A549 (cell line): Measurements from ENCODE around the gene AADACL4. TPM values are rescaled to one million over a fixed set of nuclear protein-coding genes. Genes with fewer than 3 reads are reported as not detected.

Experiments used
- ATAC-seq, 2 experiments: fragments of 200-7000 bp in 1 of 2; fragments of >200 bp in 1 of 2; cut with Nextera tagmentation in 1 of 2; cut with Tn5 transposase in 1 of 2; 3 replicates each; pipeline versions ENCODE4 v1.8.0 to v1.9.1; 2018 to 2020; ENCODE audit warnings: mild to moderate bottlenecking in 1 of 2, moderate library complexity in 1 of 2
- CTCF ChIA-PET: fragments of 300-600 bp; sonication (Branson Sonifier 250); formaldehyde crosslinking; extraction: SDS; loops from one replicate; lab custom pipeline; 2021; ENCODE audit warnings: antibody characterized with exemption, inconsistent platforms; lab: Yijun Ruan, JAX
- POLR2A ChIA-PET: fragments of 350-600 bp; formaldehyde crosslinking; extraction: SDS; loops from one replicate; lab custom pipeline; 2021; ENCODE audit warnings: antibody characterized with exemption, inconsistent platforms; lab: Yijun Ruan, JAX
- DNase-seq, 2 experiments: peaks; one replicate each; pipeline versions ENCODE4 v3.0.0 to v3.0.0-alpha.2; 2011 to 2016; ENCODE audit warnings: low read depth in 1 of 2, low spot score in 1 of 2
- FAIRE-seq: peaks from 2 replicates; lab custom pipeline; 2011; peaks lifted over from hg19 to GRCh38; lab: Jason Lieb, UNC
- H3K27ac ChIP-seq, 2 experiments: fragments of >200 bp; sonication (Bioruptor Twin); formaldehyde crosslinking; 3 replicates each; pipeline ENCODE4 v1.5.1; 2016 to 2017
- H3K4me1 ChIP-seq: fragments of >200 bp; sonication (Bioruptor Twin); formaldehyde crosslinking; 3 replicates; pipeline ENCODE4 v1.6.1; 2016
- H3K4me2 ChIP-seq: fragments of >200 bp; sonication (Bioruptor Twin); formaldehyde crosslinking; 3 replicates; pipeline ENCODE4 v1.6.1; 2016
- H3K4me3 ChIP-seq: fragments of >200 bp; sonication (Bioruptor Twin); formaldehyde crosslinking; 3 replicates; pipeline ENCODE4 v1.5.1; 2016
- H3K9me3 ChIP-seq: fragments of >200 bp; sonication (Bioruptor Twin); formaldehyde crosslinking; 3 replicates; pipeline ENCODE4 v1.6.1; 2016
- CBX8 ChIP-seq: fragments of 200-600 bp; sonication (generic); IDR thresholded peaks from 2 replicates; pipeline ENCODE4 v1.6.1; 2016
- CEBPB ChIP-seq, 2 experiments: fragments of >200 bp in 1 of 2; sonication (Bioruptor Twin) in 1 of 2; formaldehyde crosslinking in 1 of 2; IDR thresholded peaks; 2 replicates each; pipeline ENCODE4 v1.6.1; 2012 to 2016
- CHD4 ChIP-seq: fragments of 200-600 bp; sonication (generic); IDR thresholded peaks from 2 replicates; pipeline ENCODE4 v1.6.1; 2016; ENCODE audit warnings: antibody characterized with exemption, mild to moderate bottlenecking, borderline replicate concordance
- EHMT2 ChIP-seq: fragments of 200-600 bp; sonication (generic); IDR thresholded peaks from 2 replicates; pipeline ENCODE4 v1.6.1; 2016; ENCODE audit warnings: antibody characterized with exemption, low read depth, mild to moderate bottlenecking, moderate library complexity
- EP300 ChIP-seq, 2 experiments: fragments of >200 bp; sonication (Bioruptor Twin); formaldehyde crosslinking; IDR thresholded peaks; 2 replicates in 1 of 2; 3 replicates in 1 of 2; pipeline ENCODE4 v1.6.1; 2016 to 2017
- FOSB ChIP-seq: fragments of 250-450 bp; sonication (Bioruptor Pico); IDR thresholded peaks from 2 replicates; pipeline ENCODE4 v1.5.0; 2020; ENCODE audit warnings: mild to moderate bottlenecking, moderate library complexity
- FOXS1 ChIP-seq: fragments of 250-450 bp; sonication (Bioruptor Pico); IDR thresholded peaks from 2 replicates; pipeline ENCODE4 v1.5.0; 2020; ENCODE audit warnings: mild to moderate bottlenecking, moderate library complexity
- GATA3 ChIP-seq: IDR thresholded peaks from 2 replicates; pipeline ENCODE4 v1.6.1; 2012; ENCODE audit warnings: borderline replicate concordance
- HEYL ChIP-seq: fragments of 250-450 bp; sonication (Bioruptor Pico); IDR thresholded peaks from 2 replicates; pipeline ENCODE4 v1.8.0; 2021; ENCODE audit warnings: mild to moderate bottlenecking, moderate library complexity
- HOXA7 ChIP-seq: fragments of 250-450 bp; sonication (Bioruptor Pico); IDR thresholded peaks from 2 replicates; pipeline ENCODE4 v1.5.0; 2020; ENCODE audit warnings: mild to moderate bottlenecking, moderate library complexity
- JUN ChIP-seq, 2 experiments: fragments of >200 bp; sonication (Bioruptor Twin); formaldehyde crosslinking; IDR thresholded peaks; 2 replicates in 1 of 2; 3 replicates in 1 of 2; pipeline ENCODE4 v1.6.1; 2016 to 2017
- JUNB ChIP-seq: fragments of >200 bp; sonication (Bioruptor Twin); formaldehyde crosslinking; IDR thresholded peaks from 2 replicates; pipeline ENCODE4 v1.6.1; 2016
- KDM1A ChIP-seq: fragments of 200-600 bp; sonication (generic); IDR thresholded peaks from 2 replicates; pipeline ENCODE4 v1.6.1; 2016; ENCODE audit warnings: low read depth, mild to moderate bottlenecking
- MYC ChIP-seq: IDR thresholded peaks from 2 replicates; pipeline ENCODE4 v1.6.1; 2012; ENCODE audit warnings: mild to moderate bottlenecking, inconsistent platforms, low read length, improper control_type of control experiment, borderline replicate concordance
- NPAS2 ChIP-seq: fragments of 250-450 bp; sonication (Bioruptor Pico); IDR thresholded peaks from 2 replicates; pipeline ENCODE4 v1.8.0; 2022; ENCODE audit warnings: mild to moderate bottlenecking, moderate library complexity, borderline replicate concordance
- PHF8 ChIP-seq: fragments of 200-600 bp; sonication (generic); IDR thresholded peaks from 2 replicates; pipeline ENCODE4 v1.6.1; 2016; ENCODE audit warnings: low read depth, mild to moderate bottlenecking, antibody characterized with exemption, moderate library complexity, borderline replicate concordance
- POLR2A ChIP-seq: IDR thresholded peaks from 2 replicates; pipeline ENCODE4 v1.6.1; 2012; ENCODE audit warnings: mild to moderate bottlenecking, low read length
- POLR2AphosphoS2 ChIP-seq: conservative IDR thresholded peaks from 2 replicates; pipeline ENCODE4 v1.6.1; 2012; ENCODE audit warnings: low read length, improper control_type of control experiment, inconsistent platforms
- RAD21 ChIP-seq, 2 experiments: fragments of >200 bp in 1 of 2; sonication (Bioruptor Twin) in 1 of 2; formaldehyde crosslinking in 1 of 2; IDR thresholded peaks in 1 of 2; conservative IDR thresholded peaks in 1 of 2; 2 replicates in 1 of 2; 3 replicates in 1 of 2; pipeline ENCODE4 v1.6.1; 2012 to 2018; ENCODE audit warnings: inconsistent platforms in 1 of 2
- RCOR1 ChIP-seq: fragments of 150-350 bp; IDR thresholded peaks from 2 replicates; pipeline ENCODE4 v1.6.1; 2014; ENCODE audit warnings: antibody characterized with exemption, low read length, low read depth
- SMC3 ChIP-seq: fragments of >200 bp; sonication (Bioruptor Twin); formaldehyde crosslinking; IDR thresholded peaks from 3 replicates; pipeline ENCODE4 v1.6.1; 2018; ENCODE audit warnings: inconsistent platforms
- SREBF2 ChIP-seq: fragments of 450-650 bp; IDR thresholded peaks from 2 replicates; pipeline ENCODE4 v1.6.1; 2014; ENCODE audit warnings: mild to moderate bottlenecking, moderate library complexity
- TP53 ChIP-seq: fragments of 250-450 bp; sonication (Bioruptor Pico); IDR thresholded peaks from 2 replicates; pipeline ENCODE4 v1.5.0; 2021; ENCODE audit warnings: mild to moderate bottlenecking, moderate library complexity
- ZNF302 ChIP-seq: fragments of 250-450 bp; sonication (Bioruptor Pico); IDR thresholded peaks from 2 replicates; pipeline ENCODE4 v1.9.0; 2021; ENCODE audit warnings: inconsistent platforms, mild to moderate bottlenecking, moderate library complexity
- ZSCAN20 ChIP-seq: fragments of 250-450 bp; sonication (Bioruptor Pico); IDR thresholded peaks from 2 replicates; pipeline ENCODE4 v1.8.0; 2022; ENCODE audit warnings: mild to moderate bottlenecking, moderate library complexity
- WGBS: methylation state at CpG from one replicate; pipeline ENCODE4 v1.1.6; 2017; ENCODE audit errors: missing lambda C conversion rate; 5-methylcytosine and 5-hydroxymethylcytosine counted together
- polyA plus RNA-seq, 4 experiments: library from polyadenylated mRNA; depleted of rRNA in 3 of 4; stranded (reverse); fragments of >200 nt; fragmentation: RNase III in 1 of 4; extraction: RNeasy Plus Mini Kit Qiagen cat#74134 plus additional on column Dnase treatment in 1 of 4; gene quantifications; 2 replicates in 3 of 4; 3 replicates in 1 of 4; pipeline ENCODE4 v1.2.3, GENCODE V29; 2011 to 2017
- TF ChIP-seq, protein P1 (sequence below): fragments of 250-450 bp; sonication (Bioruptor Pico); IDR thresholded peaks from 2 replicates; pipeline ENCODE4 v1.5.0; 2021; ENCODE audit warnings: mild to moderate bottlenecking, moderate library complexity, borderline replicate concordance
- TF ChIP-seq, protein P2 (sequence below): fragments of 200-600 bp; sonication (generic); IDR thresholded peaks from 2 replicates; pipeline ENCODE4 v1.6.1; 2016; ENCODE audit warnings: antibody characterized with exemption, mild to moderate bottlenecking, moderate library complexity
- TF ChIP-seq, protein P3 (sequence below): fragments of >200 bp; sonication (Bioruptor Twin); formaldehyde crosslinking; IDR thresholded peaks from 3 replicates; pipeline ENCODE4 v1.6.1; 2016
- TF ChIP-seq, protein P4 (sequence below): fragments of >200 bp; sonication (Bioruptor Twin); formaldehyde crosslinking; IDR thresholded peaks from 2 replicates; pipeline ENCODE4 v1.6.1; 2016

AADACL4 gene
- polyA plus RNA-seq, 2 of the 4 experiments (the other 2 are of a cell fraction) = not detected

DNA sequence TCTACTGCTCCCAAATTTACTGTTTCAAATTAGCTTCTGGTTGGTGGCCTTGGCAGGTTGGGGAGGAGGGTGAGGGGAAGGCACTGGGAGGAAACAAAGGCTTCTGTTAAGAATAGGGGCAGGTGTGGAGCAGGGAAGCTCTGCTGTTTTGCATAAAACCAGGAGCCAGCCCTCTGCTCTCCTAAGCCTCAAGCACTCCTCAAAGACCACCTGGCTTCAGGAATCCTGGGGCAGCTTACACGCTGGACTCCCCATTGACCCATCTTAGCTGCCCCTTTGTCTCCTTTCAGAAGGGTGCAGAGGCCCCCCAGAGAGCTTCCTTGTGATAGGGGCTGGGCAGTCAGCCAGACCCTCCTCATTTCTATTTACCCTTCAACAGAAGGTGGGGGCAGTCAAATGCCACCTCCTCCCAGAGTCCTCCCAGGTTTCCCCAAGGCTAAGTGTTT lies 14.4 kb upstream of the AADACL4 start:
- TF ChIP-seq CHD4 (no peak), CBX8 (no peak), EHMT2 (no peak), JUNB (no peak), EP300 (IDR thresholded peaks at IDR 0.05) (no peak), SMC3 (no peak), ZSCAN20 (CRISPR knock-in tag) (no peak), KDM1A (no peak), HEYL (CRISPR knock-in tag) (no peak), MYC (no peak), HOXA7 (no peak), POLR2AphosphoS2 (no peak), RCOR1 (no peak), RAD21 (conservative IDR thresholded peaks at IDR 0.05 in 1 of 2, IDR thresholded peaks at IDR 0.05 in 1 of 2) (no peak), TP53 (CRISPR knock-in tag) (no peak)
- TF ChIP-seq, protein P1, sequence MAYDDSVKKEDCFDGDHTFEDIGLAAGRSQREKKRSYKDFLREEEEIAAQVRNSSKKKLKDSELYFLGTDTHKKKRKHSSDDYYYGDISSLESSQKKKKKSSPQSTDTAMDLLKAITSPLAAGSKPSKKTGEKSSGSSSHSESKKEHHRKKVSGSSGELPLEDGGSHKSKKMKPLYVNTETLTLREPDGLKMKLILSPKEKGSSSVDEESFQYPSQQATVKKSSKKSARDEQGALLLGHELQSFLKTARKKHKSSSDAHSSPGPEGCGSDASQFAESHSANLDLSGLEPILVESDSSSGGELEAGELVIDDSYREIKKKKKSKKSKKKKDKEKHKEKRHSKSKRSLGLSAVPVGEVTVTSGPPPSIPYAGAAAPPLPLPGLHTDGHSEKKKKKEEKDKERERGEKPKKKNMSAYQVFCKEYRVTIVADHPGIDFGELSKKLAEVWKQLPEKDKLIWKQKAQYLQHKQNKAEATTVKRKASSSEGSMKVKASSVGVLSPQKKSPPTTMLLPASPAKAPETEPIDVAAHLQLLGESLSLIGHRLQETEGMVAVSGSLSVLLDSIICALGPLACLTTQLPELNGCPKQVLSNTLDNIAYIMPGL (CRISPR knock-in tag) = no peak
- CTCF ChIA-PET = interaction anchor here (0.9 to 1.5 kb wide), 4 partner anchors 9 to 504 kb away, joined by 3 to 6 read pairs (median 4); no protein-coding TSS in a partner anchor
- no peaks in the 10 kb centered on the region for H3K4me1 ChIP-seq
- no peak; a peak in 1 of 6 replicates for ATAC-seq
- POLR2A ChIA-PET = no interaction called here
- 86% methylated on average over 1 of the region's 1 CpG for WGBS
- FAIRE-seq = no peak
- H3K9me3 ChIP-seq = no peaks in the 10 kb centered on the region
- no peak overlapping the region for H3K4me3 ChIP-seq
- no peak for DNase-seq
- no peak overlapping the region for H3K4me2 ChIP-seq
- no peak overlapping the region for H3K27ac ChIP-seq

DNA sequence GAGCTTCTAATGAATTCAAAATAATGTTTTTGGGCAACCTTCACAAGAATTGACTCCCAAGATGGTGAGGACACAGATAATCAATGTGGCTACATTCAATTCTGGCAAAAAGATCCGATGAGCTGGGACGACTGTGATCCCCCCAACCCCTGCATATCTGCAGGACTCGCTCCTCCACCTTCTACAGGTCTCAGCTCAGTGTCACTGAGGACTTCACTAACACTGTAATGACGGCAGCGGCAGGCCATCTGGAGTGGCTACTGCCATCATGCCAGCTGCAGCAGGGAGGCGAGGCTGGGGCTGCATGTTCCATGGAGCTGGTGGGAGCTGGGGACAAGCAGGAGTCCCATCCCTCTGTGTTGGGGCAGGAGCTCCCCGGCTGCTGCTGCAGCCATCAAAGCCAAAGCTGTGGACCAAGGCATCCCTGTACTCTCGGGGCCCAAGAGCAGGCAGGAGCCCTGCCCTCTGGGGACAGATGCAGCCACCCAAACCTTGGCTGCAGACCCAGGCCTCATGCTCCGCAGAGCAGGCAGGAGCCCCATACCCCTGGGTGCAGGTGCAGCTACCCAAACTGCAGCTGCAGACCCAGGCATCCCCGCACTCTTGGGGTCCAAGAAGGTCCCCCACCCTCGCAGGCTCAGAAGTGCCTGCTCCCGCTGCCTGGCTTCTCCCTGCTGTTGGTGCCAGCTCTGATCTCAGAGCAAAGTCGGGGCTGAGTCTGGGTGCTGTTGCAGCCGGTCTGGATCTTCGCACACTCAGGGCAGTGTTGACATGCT lies 13.7 kb upstream of the AADACL4 start:
- H3K4me1 ChIP-seq = no peaks in the 10 kb centered on the region
- H3K9me3 ChIP-seq = no peaks in the 10 kb centered on the region
- ChIA-PET POLR2A (no interaction called here), CTCF (interaction anchor here (0.9 to 1.3 kb wide), 3 partner anchors 9 to 505 kb away, joined by 3 to 5 read pairs (median 3); no protein-coding TSS in a partner anchor)
- WGBS = 93% methylated on average over 8 of the region's 15 CpGs
- ATAC-seq = peak in 1 of 2 experiments; percentile 42; a peak in 3 of 6 replicates
- H3K27ac ChIP-seq = no peak overlapping the region
- FAIRE-seq = no peak
- DNase-seq = no peak
- H3K4me2 ChIP-seq = no peak overlapping the region
- H3K4me3 ChIP-seq = no peak overlapping the region
- TF ChIP-seq JUN (IDR thresholded peaks at IDR 0.05) (no peak), ZNF302 (no peak), POLR2AphosphoS2 (no peak), EP300 (IDR thresholded peaks at IDR 0.05) (no peak), FOXS1 (CRISPR knock-in tag) (no peak), NPAS2 (CRISPR knock-in tag) (no peak), CHD4 (no peak), PHF8 (no peak), GATA3 (no peak), SREBF2 (no peak), POLR2A (no peak), CEBPB (IDR thresholded peaks at IDR 0.05) (no peak), FOSB (CRISPR knock-in tag) (no peak)
- TF ChIP-seq, protein P2, sequence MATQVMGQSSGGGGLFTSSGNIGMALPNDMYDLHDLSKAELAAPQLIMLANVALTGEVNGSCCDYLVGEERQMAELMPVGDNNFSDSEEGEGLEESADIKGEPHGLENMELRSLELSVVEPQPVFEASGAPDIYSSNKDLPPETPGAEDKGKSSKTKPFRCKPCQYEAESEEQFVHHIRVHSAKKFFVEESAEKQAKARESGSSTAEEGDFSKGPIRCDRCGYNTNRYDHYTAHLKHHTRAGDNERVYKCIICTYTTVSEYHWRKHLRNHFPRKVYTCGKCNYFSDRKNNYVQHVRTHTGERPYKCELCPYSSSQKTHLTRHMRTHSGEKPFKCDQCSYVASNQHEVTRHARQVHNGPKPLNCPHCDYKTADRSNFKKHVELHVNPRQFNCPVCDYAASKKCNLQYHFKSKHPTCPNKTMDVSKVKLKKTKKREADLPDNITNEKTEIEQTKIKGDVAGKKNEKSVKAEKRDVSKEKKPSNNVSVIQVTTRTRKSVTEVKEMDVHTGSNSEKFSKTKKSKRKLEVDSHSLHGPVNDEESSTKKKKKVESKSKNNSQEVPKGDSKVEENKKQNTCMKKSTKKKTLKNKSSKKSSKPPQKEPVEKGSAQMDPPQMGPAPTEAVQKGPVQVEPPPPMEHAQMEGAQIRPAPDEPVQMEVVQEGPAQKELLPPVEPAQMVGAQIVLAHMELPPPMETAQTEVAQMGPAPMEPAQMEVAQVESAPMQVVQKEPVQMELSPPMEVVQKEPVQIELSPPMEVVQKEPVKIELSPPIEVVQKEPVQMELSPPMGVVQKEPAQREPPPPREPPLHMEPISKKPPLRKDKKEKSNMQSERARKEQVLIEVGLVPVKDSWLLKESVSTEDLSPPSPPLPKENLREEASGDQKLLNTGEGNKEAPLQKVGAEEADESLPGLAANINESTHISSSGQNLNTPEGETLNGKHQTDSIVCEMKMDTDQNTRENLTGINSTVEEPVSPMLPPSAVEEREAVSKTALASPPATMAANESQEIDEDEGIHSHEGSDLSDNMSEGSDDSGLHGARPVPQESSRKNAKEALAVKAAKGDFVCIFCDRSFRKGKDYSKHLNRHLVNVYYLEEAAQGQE = no peak
- TF ChIP-seq, protein P3, sequence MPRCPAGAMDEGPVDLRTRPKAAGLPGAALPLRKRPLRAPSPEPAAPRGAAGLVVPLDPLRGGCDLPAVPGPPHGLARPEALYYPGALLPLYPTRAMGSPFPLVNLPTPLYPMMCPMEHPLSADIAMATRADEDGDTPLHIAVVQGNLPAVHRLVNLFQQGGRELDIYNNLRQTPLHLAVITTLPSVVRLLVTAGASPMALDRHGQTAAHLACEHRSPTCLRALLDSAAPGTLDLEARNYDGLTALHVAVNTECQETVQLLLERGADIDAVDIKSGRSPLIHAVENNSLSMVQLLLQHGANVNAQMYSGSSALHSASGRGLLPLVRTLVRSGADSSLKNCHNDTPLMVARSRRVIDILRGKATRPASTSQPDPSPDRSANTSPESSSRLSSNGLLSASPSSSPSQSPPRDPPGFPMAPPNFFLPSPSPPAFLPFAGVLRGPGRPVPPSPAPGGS = no peak
- TF ChIP-seq, protein P4, sequence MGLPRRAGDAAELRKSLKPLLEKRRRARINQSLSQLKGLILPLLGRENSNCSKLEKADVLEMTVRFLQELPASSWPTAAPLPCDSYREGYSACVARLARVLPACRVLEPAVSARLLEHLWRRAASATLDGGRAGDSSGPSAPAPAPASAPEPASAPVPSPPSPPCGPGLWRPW = no peak
- TF ChIP-seq, all 56 proteins: peak for 0
